Measurements from ENCODE around the gene TEX51.

The TEX51 gene

DNA sequence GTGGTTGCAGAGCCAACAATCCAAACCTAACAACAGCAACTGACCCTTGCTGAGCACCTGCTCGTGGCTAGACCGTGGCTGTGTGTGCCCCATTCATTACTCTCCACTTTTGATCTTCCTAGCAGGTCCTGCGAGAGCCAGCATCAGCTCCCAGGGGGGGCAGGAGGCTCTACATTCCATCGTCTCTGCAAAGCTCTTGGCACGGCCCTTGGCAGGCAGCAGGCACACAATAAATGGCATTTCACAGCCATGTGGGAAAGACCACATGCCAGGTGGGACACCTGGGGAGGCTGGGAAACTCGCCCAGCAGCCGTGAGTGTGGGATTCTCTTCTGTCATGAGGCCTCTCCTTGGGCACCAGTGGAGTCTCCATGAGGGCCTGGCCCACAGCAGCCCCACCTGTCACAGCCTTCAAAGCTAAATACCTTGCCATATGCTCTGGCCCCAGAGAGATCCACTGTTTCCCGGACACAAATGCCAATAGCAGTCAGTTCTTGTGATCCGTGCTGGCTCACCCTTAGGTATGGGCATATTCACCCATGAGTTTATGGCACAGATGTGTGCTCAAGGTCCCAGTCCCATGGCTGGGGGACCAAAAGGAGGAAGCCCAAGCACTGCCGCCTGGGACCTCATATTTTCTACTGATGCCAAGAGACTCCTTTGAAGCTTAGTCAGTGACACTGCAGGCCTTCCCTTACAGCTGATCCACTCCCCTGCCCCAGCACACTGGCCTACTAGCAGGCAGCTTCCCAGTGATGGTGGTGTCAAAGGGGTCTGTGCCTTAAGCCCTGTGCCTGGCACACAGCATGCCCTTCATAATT is 6.8 kb upstream of the TEX51 start:
- TF ChIP-seq, protein P1, sequence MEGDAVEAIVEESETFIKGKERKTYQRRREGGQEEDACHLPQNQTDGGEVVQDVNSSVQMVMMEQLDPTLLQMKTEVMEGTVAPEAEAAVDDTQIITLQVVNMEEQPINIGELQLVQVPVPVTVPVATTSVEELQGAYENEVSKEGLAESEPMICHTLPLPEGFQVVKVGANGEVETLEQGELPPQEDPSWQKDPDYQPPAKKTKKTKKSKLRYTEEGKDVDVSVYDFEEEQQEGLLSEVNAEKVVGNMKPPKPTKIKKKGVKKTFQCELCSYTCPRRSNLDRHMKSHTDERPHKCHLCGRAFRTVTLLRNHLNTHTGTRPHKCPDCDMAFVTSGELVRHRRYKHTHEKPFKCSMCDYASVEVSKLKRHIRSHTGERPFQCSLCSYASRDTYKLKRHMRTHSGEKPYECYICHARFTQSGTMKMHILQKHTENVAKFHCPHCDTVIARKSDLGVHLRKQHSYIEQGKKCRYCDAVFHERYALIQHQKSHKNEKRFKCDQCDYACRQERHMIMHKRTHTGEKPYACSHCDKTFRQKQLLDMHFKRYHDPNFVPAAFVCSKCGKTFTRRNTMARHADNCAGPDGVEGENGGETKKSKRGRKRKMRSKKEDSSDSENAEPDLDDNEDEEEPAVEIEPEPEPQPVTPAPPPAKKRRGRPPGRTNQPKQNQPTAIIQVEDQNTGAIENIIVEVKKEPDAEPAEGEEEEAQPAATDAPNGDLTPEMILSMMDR (conservative IDR thresholded peaks at IDR 0.05; ENCODE audit: low read depth, low read length): no peak
- Histone ChIP-seq H3K9ac (no peak overlapping the region), H3K4me3 (IDR thresholded peaks at IDR 0.05; ENCODE audit: insufficient read depth, low read depth, low read length) (no peak overlapping the region), H3K27me3 (ENCODE audit: insufficient read depth, low read depth) (no peaks in the 10 kb centered on the region), H3K4me2 (no peak overlapping the region), H4K20me1 (ENCODE audit: insufficient read depth) (no peaks in the 10 kb centered on the region), H3K4me1 (ENCODE audit: low read depth, poor library complexity, severe bottlenecking) (no peaks in the 10 kb centered on the region), H3K79me2 (ENCODE audit: insufficient read depth, low read depth) (no peaks in the 10 kb centered on the region), H3K27ac (no peak overlapping the region), H2AFZ (ENCODE audit: low read depth) (no peak overlapping the region), H3K36me3 (ENCODE audit: insufficient read depth) (no peaks in the 10 kb centered on the region)

DNA sequence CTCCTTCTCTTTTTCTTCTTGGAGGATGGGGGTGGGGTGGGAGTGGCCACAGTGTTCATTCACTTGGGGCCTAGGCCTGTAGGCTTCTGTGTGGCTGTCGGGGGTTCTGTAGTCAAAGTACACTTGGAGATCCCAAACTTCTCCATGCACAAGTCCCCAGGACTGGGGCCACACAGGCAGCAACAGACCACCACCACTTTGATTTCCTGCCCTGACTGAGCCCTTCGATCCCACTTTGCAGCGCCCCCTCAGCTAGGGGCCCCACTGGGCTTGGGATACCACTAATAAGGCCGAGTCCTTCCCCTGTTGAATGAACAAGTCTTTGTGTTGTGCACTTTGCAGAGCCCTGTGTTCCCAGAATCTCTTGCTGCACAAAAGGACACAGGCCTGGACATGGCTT is 5.5 kb upstream of the TEX51 start:
- Histone ChIP-seq H3K36me3 (ENCODE audit: insufficient read depth) (no peaks in the 10 kb centered on the region), H3K4me2 (no peak overlapping the region), H3K9ac (no peak overlapping the region), H3K4me1 (ENCODE audit: low read depth, poor library complexity, severe bottlenecking) (no peaks in the 10 kb centered on the region), H4K20me1 (ENCODE audit: insufficient read depth) (no peaks in the 10 kb centered on the region), H3K27me3 (ENCODE audit: insufficient read depth, low read depth) (no peaks in the 10 kb centered on the region), H2AFZ (ENCODE audit: low read depth) (no peak overlapping the region), H3K27ac (no peak overlapping the region), H3K4me3 (IDR thresholded peaks at IDR 0.05; ENCODE audit: insufficient read depth, low read depth, low read length) (no peak overlapping the region), H3K79me2 (ENCODE audit: insufficient read depth, low read depth) (no peaks in the 10 kb centered on the region)
- TF ChIP-seq, protein P1 (conservative IDR thresholded peaks at IDR 0.05; ENCODE audit: low read depth, low read length): no peak

DNA sequence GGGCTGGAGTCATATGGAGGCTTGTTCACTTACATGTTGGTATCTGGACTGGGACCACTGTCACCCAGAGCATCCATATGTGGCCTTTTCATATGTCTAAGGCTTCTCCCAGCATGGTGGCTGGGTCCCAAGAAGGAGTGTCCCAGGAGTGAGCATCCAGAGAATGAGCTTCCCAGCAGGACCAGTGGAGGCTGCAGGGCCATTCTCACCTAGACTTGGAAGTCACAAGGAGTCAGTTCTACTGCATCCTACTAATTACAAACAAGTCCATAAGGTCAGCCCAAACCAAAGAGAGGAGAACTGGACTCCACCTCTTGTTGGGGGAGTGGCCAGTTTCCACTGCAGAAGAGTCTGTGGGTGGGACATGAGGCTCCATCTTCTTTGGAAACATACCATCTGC is 5.1 kb upstream of the TEX51 start:
- Histone ChIP-seq H2AFZ (ENCODE audit: low read depth) (no peak overlapping the region), H4K20me1 (ENCODE audit: insufficient read depth) (no peaks in the 10 kb centered on the region), H3K4me3 (IDR thresholded peaks at IDR 0.05; ENCODE audit: insufficient read depth, low read depth, low read length) (no peak overlapping the region), H3K27ac (no peak overlapping the region), H3K79me2 (ENCODE audit: insufficient read depth, low read depth) (no peaks in the 10 kb centered on the region), H3K36me3 (ENCODE audit: insufficient read depth) (no peaks in the 10 kb centered on the region), H3K27me3 (ENCODE audit: insufficient read depth, low read depth) (no peaks in the 10 kb centered on the region), H3K4me1 (ENCODE audit: low read depth, poor library complexity, severe bottlenecking) (no peaks in the 10 kb centered on the region), H3K4me2 (no peak overlapping the region), H3K9ac (no peak overlapping the region)
- TF ChIP-seq, protein P1 (conservative IDR thresholded peaks at IDR 0.05; ENCODE audit: low read depth, low read length): no peak

DNA sequence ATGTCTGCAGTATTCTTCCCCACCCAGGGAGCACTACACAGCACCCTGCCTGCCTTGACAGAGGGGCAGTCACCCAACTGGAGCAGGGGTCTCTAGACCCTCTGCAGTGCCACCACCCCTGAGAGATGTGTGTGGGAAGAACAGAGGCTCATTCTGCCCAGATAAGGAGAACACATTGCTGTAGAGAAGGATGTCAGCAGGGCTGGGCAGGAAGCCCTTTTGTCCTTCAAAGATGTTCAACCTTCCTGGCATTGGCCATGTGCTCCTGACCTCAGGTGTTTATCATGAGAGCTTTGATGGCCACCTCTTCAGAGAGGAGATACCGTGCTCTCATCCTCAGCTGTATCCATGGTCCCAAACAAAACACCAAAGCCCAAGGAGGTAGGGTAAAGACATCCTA is 4.6 kb upstream of the TEX51 start:
- H3K4me1 ChIP-seq (ENCODE audit: low read depth, poor library complexity, severe bottlenecking): no peaks in the 10 kb centered on the region
- H3K36me3 ChIP-seq (ENCODE audit: insufficient read depth): no peaks in the 10 kb centered on the region
- H3K9ac ChIP-seq: no peak overlapping the region
- no peak overlapping the region for H3K4me3 ChIP-seq (IDR thresholded peaks at IDR 0.05; ENCODE audit: insufficient read depth, low read depth, low read length)
- no peaks in the 10 kb centered on the region for H3K27me3 ChIP-seq (ENCODE audit: insufficient read depth, low read depth)
- TF ChIP-seq, protein P1 (conservative IDR thresholded peaks at IDR 0.05; ENCODE audit: low read depth, low read length): no peak
- H3K79me2 ChIP-seq (ENCODE audit: insufficient read depth, low read depth): no peaks in the 10 kb centered on the region
- no peak overlapping the region for H3K4me2 ChIP-seq
- no peaks in the 10 kb centered on the region for H4K20me1 ChIP-seq (ENCODE audit: insufficient read depth)
- H3K27ac ChIP-seq: no peak overlapping the region
- no peak overlapping the region for H2AFZ ChIP-seq (ENCODE audit: low read depth)
